Mesenchymal stem cell (in vitro differentiated cells and primary cell): Measurements from ENCODE around the gene HBA2.
A peak's percentile ranks its signal among the peaks of the same experiment; 100 is the strongest.

Experiments used
- DNase-seq: peaks from one replicate; pipeline ENCODE4 v3.0.0-alpha.2; 2013
- H2AFZ ChIP-seq: one replicate; pipeline ENCODE4 v1.6.1; 2013; ENCODE audit warnings: low read depth, mild to moderate bottlenecking, control low read depth, inconsistent platforms, low read length, moderate library complexity
- H2AK5ac ChIP-seq: 2 replicates; pipeline ENCODE4 v1.6.1; 2013; ENCODE audit warnings: low read length, moderate library complexity, mild to moderate bottlenecking, inconsistent platforms; ENCODE audit not compliant: severe bottlenecking
- H2BK120ac ChIP-seq: one replicate; pipeline ENCODE4 v1.6.1; 2013; ENCODE audit warnings: low read depth, mild to moderate bottlenecking, inconsistent platforms, low read length, moderate library complexity
- H2BK12ac ChIP-seq, 2 experiments: one replicate each; pipeline ENCODE4 v1.6.1; 2013; ENCODE audit warnings: inconsistent platforms in 2 of 2, low read length in 2 of 2, mild to moderate bottlenecking in 2 of 2, moderate library complexity in 2 of 2, control low read depth in 1 of 2
- H2BK15ac ChIP-seq: one replicate; pipeline ENCODE4 v1.6.1; 2013; ENCODE audit warnings: mild to moderate bottlenecking, low read depth, inconsistent platforms; ENCODE audit not compliant: poor library complexity, severe bottlenecking
- H2BK5ac ChIP-seq: 2 replicates; pipeline ENCODE4 v1.6.1; 2013; ENCODE audit warnings: low read depth, mild to moderate bottlenecking, low read length, control low read depth, inconsistent platforms; ENCODE audit not compliant: poor library complexity, severe bottlenecking
- H3K14ac ChIP-seq, 2 experiments: one replicate each; pipeline ENCODE4 v1.6.1; 2013; ENCODE audit warnings: inconsistent platforms in 2 of 2, low read length in 2 of 2, control low read depth in 1 of 2, mild to moderate bottlenecking in 1 of 2, moderate library complexity in 1 of 2
- H3K18ac ChIP-seq, 2 experiments: one replicate each; pipeline ENCODE4 v1.6.1; 2013; ENCODE audit warnings: inconsistent platforms in 2 of 2, low read length in 2 of 2, control low read depth in 1 of 2, low read depth in 1 of 2, mild to moderate bottlenecking in 1 of 2
- H3K23ac ChIP-seq, 2 experiments: one replicate each; pipeline ENCODE4 v1.6.1; 2013; ENCODE audit warnings: inconsistent platforms in 2 of 2, low read length in 2 of 2, mild to moderate bottlenecking in 2 of 2, moderate library complexity in 2 of 2, control low read depth in 1 of 2
- H3K27ac ChIP-seq: 2 replicates; pipeline ENCODE4 v1.5.1; 2013; ENCODE audit warnings: mild to moderate bottlenecking, moderate library complexity, low read length, control low read depth, inconsistent platforms; ENCODE audit not compliant: poor library complexity, severe bottlenecking
- H3K27me3 ChIP-seq, 2 experiments: 2 replicates each; pipeline versions ENCODE4 v1.6.1 to v1.7.0; 2013; ENCODE audit warnings: low read length in 2 of 2, mild to moderate bottlenecking in 2 of 2, moderate library complexity in 2 of 2, control low read depth in 1 of 2, inconsistent platforms in 1 of 2; ENCODE audit not compliant: control insufficient read depth in 1 of 2, insufficient read depth in 1 of 2
- H3K36me3 ChIP-seq, 2 experiments: 2 replicates each; pipeline versions ENCODE4 v1.6.1 to v1.7.0; 2013; ENCODE audit warnings: low read length in 2 of 2, control low read depth in 1 of 2, inconsistent platforms in 1 of 2, low read depth in 1 of 2, mild to moderate bottlenecking in 1 of 2; ENCODE audit not compliant: insufficient read depth in 2 of 2, control insufficient read depth in 1 of 2
- H3K4ac ChIP-seq, 2 experiments: one replicate each; pipeline ENCODE4 v1.6.1; 2013; ENCODE audit warnings: inconsistent platforms in 2 of 2, low read length in 2 of 2, mild to moderate bottlenecking in 2 of 2, moderate library complexity in 2 of 2, control low read depth in 1 of 2, low read depth in 1 of 2
- H3K4me1 ChIP-seq: 2 replicates; pipeline ENCODE4 v1.6.1; 2013; ENCODE audit warnings: low read depth, low read length, control low read depth; ENCODE audit not compliant: control insufficient read depth, insufficient read depth
- H3K4me2 ChIP-seq: 2 replicates; pipeline ENCODE4 v1.6.1; 2013; ENCODE audit warnings: low read length, mild to moderate bottlenecking, inconsistent platforms; ENCODE audit not compliant: poor library complexity, severe bottlenecking
- H3K4me3 ChIP-seq, 2 experiments: 2 replicates each; pipeline versions ENCODE4 v1.5.1 to v1.7.0; 2013; ENCODE audit warnings: low read length in 2 of 2, mild to moderate bottlenecking in 2 of 2, control low read depth in 1 of 2, low read depth in 1 of 2; ENCODE audit not compliant: insufficient read depth in 1 of 2
- H3K79me1 ChIP-seq: replicated peaks from 2 replicates; pipeline ENCODE4 v1.6.1; 2013; ENCODE audit warnings: mild to moderate bottlenecking, control low read depth, low read length, inconsistent platforms; ENCODE audit not compliant: poor library complexity, severe bottlenecking
- H3K9ac ChIP-seq: 2 replicates; pipeline ENCODE4 v1.7.0; 2013; ENCODE audit warnings: mild to moderate bottlenecking, low read length, moderate library complexity
- H3K9me3 ChIP-seq: 2 replicates; pipeline ENCODE4 v1.7.0; 2013; ENCODE audit warnings: mild to moderate bottlenecking, low read length; ENCODE audit not compliant: control insufficient read depth
- H4K8ac ChIP-seq: one replicate; pipeline ENCODE4 v1.6.1; 2013; ENCODE audit warnings: inconsistent platforms, mild to moderate bottlenecking, low read length, moderate library complexity
- H4K91ac ChIP-seq: one replicate; pipeline ENCODE4 v1.6.1; 2013; ENCODE audit warnings: mild to moderate bottlenecking, low read length, inconsistent platforms
- WGBS: methylation state at CpG from one replicate; pipeline ENCODE4 v1.1.7; 2013; ENCODE audit warnings: mixed read lengths; 5-methylcytosine and 5-hydroxymethylcytosine counted together

HBA2 gene

GRCh38 chr16:181565-182021 lies 8.9 kb downstream of the HBA2 start:
- no peak overlapping the region for H3K18ac ChIP-seq
- H2BK15ac ChIP-seq, result no peak overlapping the region
- H3K36me3 ChIP-seq, result peaks cover 11 to 35% of the 10 kb centered on the region in 2 experiments
- H3K27ac ChIP-seq, result no peak overlapping the region
- H2BK5ac ChIP-seq, result no peak overlapping the region
- H3K4me1 ChIP-seq, result peaks cover 18% of the 10 kb centered on the region
- H4K8ac ChIP-seq, result no peak overlapping the region
- H2AK5ac ChIP-seq, result no peak overlapping the region
- no peaks in the 10 kb centered on the region for H3K9me3 ChIP-seq
- no peak overlapping the region for H3K9ac ChIP-seq
- DNase-seq, result peak; percentile 9
- H3K14ac ChIP-seq, result no peak overlapping the region
- WGBS, result 33% methylated on average over 22 of the region's 22 CpGs
- no peak overlapping the region for H3K4me3 ChIP-seq
- peaks cover 34 to 36% of the 10 kb centered on the region in 2 experiments for H3K27me3 ChIP-seq
- H2BK120ac ChIP-seq, result no peak overlapping the region
- H3K79me1 ChIP-seq, result peaks cover 2% of the 10 kb centered on the region
- no peak overlapping the region for H3K23ac ChIP-seq
- H2BK12ac ChIP-seq, result no peak overlapping the region
- H3K4ac ChIP-seq, result no peak overlapping the region
- no peak overlapping the region for H3K4me2 ChIP-seq
- no peak overlapping the region for H2AFZ ChIP-seq
- H4K91ac ChIP-seq, result no peak overlapping the region

- Histone ChIP-seq H2AFZ (no peak overlapping the region), H3K9ac (no peak overlapping the region), H3K9me3 (no peaks in the 10 kb centered on the region), H3K23ac (no peak overlapping the region), H4K91ac (no peak overlapping the region), H2AK5ac (no peak overlapping the region), H4K8ac (no peak overlapping the region), H2BK15ac (no peak overlapping the region), H2BK5ac (no peak overlapping the region), H3K36me3 (peaks cover 21 to 45% of the 10 kb centered on the region in 2 experiments), H2BK12ac (no peak overlapping the region), H3K14ac (no peak overlapping the region), H3K18ac (no peak overlapping the region), H2BK120ac (no peak overlapping the region), H3K79me1 (peaks cover 5% of the 10 kb centered on the region), H3K27me3 (peaks cover 24 to 26% of the 10 kb centered on the region in 2 experiments), H3K27ac (no peak overlapping the region), H3K4ac (no peak overlapping the region), H3K4me2 (no peak overlapping the region), H3K4me1 (peaks cover 18% of the 10 kb centered on the region), H3K4me3 (no peak overlapping the region)
- WGBS, result 95% methylated on average over 7 of the region's 7 CpGs
- no peak for DNase-seq
Observed at GRCh38 chr16:183005-183404, 10.3 kb downstream of the HBA2 start.

- H2BK5ac ChIP-seq, result no peak overlapping the region
- H4K8ac ChIP-seq, result no peak overlapping the region
- no peak overlapping the region for H3K18ac ChIP-seq
- H3K27me3 ChIP-seq, result peaks cover 3 to 8% of the 10 kb centered on the region in 2 experiments
- H4K91ac ChIP-seq, result no peak overlapping the region
- H3K23ac ChIP-seq, result no peak overlapping the region
- H3K9ac ChIP-seq, result no peak overlapping the region
- no peak overlapping the region for H2BK12ac ChIP-seq
- DNase-seq, result no peak
- H3K79me1 ChIP-seq, result peaks cover 14% of the 10 kb centered on the region
- no peak overlapping the region for H2BK15ac ChIP-seq
- H3K36me3 ChIP-seq, result peaks cover 41 to 65% of the 10 kb centered on the region in 2 experiments
- no peak overlapping the region for H2AK5ac ChIP-seq
- H3K27ac ChIP-seq, result no peak overlapping the region
- no peak overlapping the region for H2AFZ ChIP-seq
- no peak overlapping the region for H3K4me2 ChIP-seq
- WGBS, result 96% methylated on average over 13 of the region's 13 CpGs
- no peak overlapping the region for H2BK120ac ChIP-seq
- H3K4me3 ChIP-seq, result no peak overlapping the region
- peaks cover 15% of the 10 kb centered on the region for H3K4me1 ChIP-seq
- no peak overlapping the region for H3K4ac ChIP-seq
- H3K9me3 ChIP-seq, result no peaks in the 10 kb centered on the region
- no peak overlapping the region for H3K14ac ChIP-seq
Observed at GRCh38 chr16:185213-185612, 12.5 kb downstream of the HBA2 start.

DNA sequence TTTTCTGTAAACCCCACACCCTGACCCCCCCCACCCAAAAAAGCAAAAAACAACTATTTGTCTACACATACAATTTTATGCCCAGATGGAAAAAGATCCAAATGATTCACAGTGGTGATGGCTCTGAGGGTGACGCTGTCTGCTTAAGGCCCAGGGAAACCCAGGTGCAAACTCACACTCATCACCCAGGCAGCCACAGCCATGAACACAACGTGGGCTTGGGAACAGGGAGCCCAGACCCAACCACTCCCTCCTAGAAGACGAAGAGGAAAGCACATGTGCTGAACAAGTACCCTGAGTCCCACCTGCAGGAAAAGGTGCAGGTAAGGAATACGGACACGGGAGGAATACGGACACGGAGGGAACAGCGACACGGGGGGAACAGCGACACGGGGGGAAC lies 13.0 kb downstream of the HBA2 start:
- no peak overlapping the region for H2AK5ac ChIP-seq
- no peak overlapping the region for H2BK120ac ChIP-seq
- peaks cover 10% of the 10 kb centered on the region for H3K4me1 ChIP-seq
- peak overlapping the region; percentile 45 for H4K91ac ChIP-seq
- H3K27ac ChIP-seq, result no peak overlapping the region
- peaks cover 3 to 5% of the 10 kb centered on the region in 2 experiments for H3K27me3 ChIP-seq
- no peak for DNase-seq
- no peak overlapping the region for H3K9ac ChIP-seq
- no peak overlapping the region for H2BK12ac ChIP-seq
- H3K9me3 ChIP-seq, result no peaks in the 10 kb centered on the region
- no peak overlapping the region for H3K4me2 ChIP-seq
- peaks cover 16% of the 10 kb centered on the region for H3K79me1 ChIP-seq
- no peak overlapping the region for H2BK15ac ChIP-seq
- H3K4me3 ChIP-seq, result no peak overlapping the region
- H2BK5ac ChIP-seq, result no peak overlapping the region
- H3K23ac ChIP-seq, result no peak overlapping the region
- no peak overlapping the region for H2AFZ ChIP-seq
- 97% methylated on average over 5 of the region's 11 CpGs for WGBS
- H3K18ac ChIP-seq, result no peak overlapping the region
- H4K8ac ChIP-seq, result peak overlapping the region; percentile 36
- H3K14ac ChIP-seq, result no peak overlapping the region
- peaks cover 45 to 67% of the 10 kb centered on the region in 2 experiments for H3K36me3 ChIP-seq
- no peak overlapping the region for H3K4ac ChIP-seq
